ENCODE results near the gene SWT1.
"Not testable (repeated sequence)": the region's sequence is repeated elsewhere in the genome, so short reads cannot be mapped to it uniquely, and the experiment has no call there.

The SWT1 gene

DNA sequence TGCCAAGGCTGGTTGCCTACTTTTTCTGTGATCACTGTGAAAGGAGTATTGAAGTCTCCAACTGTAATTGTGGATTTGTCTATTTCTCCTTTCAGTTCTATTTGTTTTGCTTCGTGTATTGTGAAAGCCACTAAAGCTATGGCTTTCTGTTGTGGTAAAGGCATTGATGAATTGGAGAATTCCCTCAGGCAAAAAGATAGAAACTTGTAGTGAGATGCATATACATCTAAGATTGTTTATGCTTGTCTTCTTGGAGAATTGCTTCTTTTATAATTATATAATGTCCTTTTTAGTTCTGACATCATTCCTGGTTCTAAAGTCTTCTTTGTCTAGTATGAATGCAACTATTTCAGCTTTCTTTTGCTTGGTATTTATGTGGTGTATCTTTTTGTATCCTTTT is 36.8 kb downstream of the SWT1 start:
- DNase-seq (ENCODE audit: low read depth) = no peak

DNA sequence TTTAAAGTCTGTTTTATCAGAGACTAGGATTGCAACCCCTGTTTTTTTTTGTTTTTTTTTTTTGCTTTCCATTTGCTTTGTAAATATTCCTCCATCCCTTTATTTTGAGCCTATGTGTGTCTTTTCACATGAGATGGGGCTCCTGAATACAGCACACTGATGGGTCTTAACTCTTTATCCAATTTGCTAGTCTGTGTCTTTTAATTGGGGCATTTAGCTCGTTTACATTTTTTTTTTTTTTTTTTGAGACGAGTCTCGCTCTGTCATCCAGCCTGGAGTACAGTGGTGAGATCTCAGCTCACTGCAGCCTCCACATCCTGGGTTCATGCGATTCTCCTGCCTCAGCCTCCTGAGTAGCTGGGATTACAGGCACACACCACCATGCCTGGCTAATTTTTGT is 41.7 kb downstream of the SWT1 start:
- not testable (repeated sequence) for DNase-seq (ENCODE audit: low read depth)

DNA sequence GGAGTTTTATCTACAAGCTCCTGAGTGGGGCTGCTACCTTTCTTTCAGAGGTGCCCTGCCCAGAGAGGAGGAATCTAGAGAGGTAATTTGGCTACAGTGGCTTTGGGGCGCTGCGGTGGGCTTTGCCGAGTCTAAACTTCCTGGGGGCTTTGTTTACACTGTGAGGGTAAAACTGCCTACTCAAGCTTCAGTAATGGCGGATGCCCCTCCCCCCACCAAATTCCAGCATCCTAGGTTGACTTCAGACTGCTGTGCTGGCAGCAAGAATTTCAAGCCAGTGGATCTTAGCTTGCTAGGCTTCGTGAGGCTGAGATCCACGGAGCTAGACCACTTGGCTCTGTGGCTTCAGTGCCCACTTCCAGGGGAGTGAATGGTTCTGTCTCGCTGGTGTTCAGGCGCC is 43.9 kb downstream of the SWT1 start:
- DNase-seq (ENCODE audit: low read depth) = no peak

DNA sequence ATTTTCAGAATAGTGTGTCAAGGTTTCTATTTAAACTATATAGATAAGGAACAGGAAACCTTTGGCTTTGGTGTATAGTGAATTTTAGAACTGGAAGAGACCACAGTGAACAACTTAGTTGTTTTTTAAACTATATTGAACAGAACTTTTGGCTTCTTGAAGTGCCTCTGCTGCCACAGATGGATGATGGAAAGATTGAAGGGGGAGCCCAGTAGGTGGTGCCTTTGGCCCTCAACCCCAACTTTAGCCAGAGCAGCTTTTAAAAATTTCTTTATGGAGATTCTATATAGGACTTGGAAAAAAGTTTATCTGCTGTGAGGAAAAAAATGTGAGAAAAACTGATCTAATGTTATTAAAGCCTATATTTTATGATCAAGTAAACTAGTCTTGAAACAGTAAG is 50.2 kb downstream of the SWT1 start:
- no peak for DNase-seq (ENCODE audit: low read depth)

DNA sequence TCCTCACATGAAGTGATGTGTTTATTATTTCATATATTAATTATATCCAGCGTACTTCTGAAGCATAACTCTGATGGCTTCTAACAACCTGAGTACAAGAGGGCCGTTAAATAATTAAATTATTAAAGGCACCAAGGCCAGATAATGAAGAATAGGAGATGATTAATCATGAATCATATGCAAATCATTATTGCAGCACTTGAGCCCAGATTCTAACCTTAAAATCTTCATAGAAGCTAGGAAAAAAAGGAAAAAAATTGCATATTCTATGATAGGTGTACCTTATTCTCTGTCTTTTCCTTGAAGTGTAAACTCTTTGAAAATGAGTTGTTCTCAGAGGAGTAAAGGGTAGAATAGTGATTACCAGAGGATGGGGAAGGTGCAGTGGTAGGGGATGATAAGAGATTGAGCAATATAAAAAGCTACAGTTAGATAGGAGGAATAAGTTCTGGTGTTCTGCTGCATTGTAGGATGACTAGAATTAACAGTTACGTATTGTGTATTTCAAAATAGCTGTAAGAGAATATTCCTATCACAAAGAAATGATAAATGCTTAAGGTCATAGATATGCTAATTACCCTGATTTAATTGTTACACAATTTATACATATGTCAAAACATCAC is 51.1 kb downstream of the SWT1 start:
- DNase-seq (ENCODE audit: low read depth) = no peak

DNA sequence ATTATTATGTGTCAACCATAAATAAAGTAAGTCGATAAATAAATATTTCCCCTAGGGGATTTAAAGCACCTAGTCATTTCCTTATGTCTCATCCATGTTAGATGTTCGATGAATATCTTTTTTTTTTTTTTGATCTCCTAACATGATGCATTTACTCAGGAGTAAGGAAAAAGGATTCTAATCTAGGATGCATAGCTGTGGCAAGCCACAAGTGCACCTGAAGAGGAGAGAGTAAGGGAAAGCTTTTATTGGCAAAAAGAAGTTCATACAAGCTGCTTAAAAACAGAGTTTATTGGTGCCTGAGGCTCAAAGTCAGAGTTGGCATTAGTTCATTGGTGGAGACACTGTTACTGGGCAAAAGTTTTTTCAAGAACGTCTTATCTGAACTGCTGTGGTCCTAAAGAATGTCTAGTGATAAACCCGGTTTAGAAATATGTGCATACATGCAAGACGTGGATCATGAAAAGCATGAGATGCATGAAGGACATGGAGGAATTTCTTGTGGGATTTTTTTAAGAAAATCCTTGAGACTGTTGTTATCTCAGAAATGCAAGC is 51.7 kb downstream of the SWT1 start:
- no peak for DNase-seq (ENCODE audit: low read depth)

DNA sequence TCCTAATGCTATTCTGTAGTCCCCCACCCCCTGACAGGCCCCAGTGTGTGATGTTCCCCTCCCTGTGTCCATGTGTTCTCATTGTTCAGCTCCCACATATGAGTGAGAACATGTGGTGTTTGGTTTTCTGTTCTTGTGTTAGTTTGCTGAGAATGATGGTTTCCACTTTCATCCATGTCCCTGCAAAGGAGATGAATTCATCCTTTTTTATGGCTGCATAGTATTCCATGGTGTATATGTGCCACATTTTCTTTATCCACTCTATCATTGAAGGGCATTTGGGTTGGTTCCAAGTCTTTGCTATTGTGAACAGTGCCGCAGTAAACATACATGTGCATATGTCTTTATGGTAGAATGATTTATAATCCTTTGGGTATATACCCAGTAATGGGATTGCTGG is 52.4 kb downstream of the SWT1 start:
- DNase-seq (ENCODE audit: low read depth) = not testable (repeated sequence)

DNA sequence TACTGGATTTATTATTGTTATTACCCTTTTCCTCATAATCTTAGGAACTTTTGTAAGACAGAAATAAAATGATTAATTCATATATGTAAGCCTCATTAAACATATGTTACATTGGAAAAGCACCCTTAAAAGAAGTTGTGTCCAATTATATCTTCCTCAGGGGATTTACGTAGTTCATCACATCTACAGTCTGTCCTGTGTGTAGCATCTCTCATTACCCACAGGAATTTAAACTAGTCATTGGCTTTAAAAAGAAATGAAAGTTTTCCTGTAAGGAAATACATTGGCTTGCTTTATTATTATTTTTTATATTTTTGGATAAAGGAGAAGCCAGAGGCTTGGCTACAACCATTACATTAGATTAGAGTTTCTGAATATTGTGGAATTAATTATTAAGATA is 56.1 kb downstream of the SWT1 start:
- no peak for DNase-seq (ENCODE audit: low read depth)

DNA sequence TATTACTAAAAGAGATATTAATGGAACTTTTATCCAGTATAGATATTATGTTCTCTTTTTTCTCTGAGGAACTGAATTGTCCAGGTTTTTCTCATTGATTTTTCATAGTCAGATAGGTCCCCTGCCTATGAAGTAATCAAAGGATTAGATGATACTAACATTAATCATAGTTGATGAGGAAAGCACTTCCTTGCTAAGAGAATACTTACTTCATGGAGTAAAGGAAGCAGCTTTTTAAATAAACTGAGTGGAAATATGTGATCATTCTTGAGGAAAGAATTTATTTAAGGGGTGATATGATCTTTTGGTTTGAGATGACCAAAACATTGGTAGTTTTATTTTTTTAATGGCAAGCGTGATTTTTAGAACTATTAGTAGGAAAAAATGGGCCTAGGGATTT is 58.9 kb downstream of the SWT1 start:
- no peak for DNase-seq (ENCODE audit: low read depth)

DNA sequence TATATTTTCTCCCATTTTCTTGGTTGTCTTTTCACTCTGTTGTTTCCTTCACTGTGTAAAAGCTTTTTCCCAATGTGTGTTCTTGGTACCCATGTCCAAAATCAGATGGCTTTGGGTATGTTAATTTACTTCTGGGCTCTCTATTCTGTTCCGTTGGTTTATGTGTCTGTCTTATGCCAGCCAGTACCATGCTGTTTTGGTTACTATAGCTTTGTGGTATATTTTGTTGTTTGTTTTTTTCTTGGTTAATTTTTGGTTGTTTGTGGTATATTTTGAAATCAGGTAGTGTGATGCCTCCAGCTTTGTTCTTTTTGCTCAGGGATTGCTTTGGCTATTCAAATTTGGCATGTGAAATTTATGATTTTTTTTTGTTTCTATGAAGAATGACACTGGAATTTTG is 67.2 kb downstream of the SWT1 start:
- DNase-seq (ENCODE audit: low read depth) = no peak

DNA sequence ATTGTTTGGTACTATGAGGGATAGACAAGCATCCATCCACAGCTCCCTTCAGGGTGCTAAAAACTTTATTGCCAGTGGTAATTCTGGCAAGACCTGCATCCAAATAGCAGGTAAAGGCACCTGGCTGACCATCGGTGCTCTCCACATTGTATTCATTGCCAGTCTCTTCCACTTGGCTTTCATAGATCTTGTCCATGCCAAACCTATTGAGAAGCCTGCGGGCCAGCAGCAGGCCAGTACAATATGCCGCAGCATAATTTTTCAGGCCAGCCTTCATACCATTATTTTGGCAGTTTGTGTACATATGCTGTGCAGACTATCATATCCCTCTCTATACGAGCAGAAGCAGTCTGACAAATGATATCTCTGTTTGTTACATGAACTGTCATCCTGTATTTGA is 70.2 kb downstream of the SWT1 start:
- DNase-seq (ENCODE audit: low read depth) = no peak

DNA sequence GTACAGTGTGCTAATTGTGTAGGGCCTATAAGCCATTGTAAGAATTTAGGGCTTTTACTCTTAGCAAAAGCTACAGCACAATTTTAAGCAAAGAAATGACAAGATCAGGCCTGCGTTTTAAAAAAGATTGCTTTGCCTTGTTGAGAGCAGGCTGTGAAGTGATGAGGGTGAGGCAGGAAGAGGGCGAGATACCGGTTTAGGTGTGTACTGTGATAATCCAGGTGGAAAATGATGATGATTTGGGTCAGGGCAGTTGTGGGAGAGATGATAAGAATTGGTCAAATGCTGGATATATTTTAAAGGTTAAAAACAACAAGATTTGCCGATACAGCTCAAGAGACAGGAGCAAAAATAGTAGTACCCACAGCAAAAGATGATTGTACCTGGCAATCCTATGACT is 72.0 kb downstream of the SWT1 start:
- DNase-seq (ENCODE audit: low read depth) = no peak

DNA sequence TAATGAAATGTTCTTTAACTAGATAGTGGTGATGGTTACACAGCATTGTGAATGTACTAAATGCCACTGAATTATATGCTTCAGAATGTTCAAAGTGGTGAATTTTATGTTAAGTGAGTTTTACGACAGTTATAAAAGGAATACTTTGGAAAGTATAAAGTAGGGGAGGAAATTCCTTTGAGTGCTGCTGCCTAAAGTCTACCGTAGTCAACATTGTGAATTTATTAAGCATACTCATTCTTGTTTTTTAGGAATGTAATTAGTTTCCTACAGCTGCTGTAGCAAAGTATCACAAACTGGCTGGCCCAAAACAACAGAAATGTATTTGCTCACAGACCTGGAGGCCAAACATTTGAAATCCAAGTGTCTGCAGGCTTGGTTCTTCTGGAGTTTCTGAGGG is 73.0 kb downstream of the SWT1 start:
- no peak for DNase-seq (ENCODE audit: low read depth)

DNA sequence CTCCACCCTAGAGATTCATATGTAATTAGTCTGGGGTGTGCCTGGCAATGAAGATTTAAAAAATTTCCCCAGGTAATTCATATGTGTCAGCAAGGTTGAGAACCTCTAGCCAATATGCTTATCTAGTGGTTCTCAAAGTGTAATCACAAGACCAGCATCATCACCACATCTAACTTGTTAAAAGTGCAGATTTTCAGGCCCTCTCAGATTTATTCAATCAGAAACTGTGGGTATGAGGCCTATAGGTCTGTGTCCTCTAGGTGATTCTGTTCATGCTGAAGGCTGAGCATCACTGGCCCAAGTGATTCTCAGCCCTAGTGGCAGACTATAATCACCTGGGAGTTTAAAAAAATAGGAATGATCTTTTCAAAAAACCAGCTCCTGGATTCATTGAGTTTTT is 75.9 kb downstream of the SWT1 start:
- no peak for DNase-seq (ENCODE audit: low read depth)

DNA sequence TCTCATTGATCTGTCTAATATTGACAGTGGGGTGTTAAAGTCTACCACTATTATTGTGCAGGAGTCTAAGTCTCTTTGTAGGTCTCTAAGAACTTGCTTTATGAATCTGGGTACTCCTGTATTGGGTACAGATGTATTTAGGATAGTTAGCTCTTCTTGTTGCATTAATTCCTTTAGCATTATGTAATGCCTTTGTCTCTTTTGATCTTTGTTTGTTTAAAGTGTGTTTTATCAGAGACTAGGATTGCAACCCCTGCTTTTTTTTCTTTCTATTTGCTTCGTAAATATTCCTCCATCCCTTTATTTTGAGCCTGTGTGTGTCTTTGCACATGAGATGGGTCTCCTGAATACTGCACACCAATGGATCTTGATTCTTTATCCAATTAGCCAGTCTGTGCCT is 77.2 kb downstream of the SWT1 start:
- not testable (repeated sequence) for DNase-seq (ENCODE audit: low read depth)

DNA sequence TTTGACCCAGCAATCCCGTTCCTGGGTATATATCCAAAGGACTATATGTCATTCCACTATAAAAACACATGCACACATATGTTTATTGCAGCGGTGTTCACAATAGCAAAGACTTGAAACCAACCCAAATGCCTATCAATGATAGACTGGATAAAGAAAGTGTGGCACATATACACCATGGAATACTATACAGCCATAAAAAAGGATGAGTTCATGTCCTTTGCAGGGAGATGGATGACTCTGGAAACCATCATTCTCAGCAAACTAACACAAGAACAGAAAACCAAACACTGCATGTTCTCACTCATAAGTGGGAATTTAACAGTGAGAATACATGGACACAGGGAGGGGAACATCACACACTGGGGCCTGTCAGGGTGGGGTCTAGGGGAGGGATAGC is 80.2 kb downstream of the SWT1 start:
- not testable (repeated sequence) for DNase-seq (ENCODE audit: low read depth)

DNA sequence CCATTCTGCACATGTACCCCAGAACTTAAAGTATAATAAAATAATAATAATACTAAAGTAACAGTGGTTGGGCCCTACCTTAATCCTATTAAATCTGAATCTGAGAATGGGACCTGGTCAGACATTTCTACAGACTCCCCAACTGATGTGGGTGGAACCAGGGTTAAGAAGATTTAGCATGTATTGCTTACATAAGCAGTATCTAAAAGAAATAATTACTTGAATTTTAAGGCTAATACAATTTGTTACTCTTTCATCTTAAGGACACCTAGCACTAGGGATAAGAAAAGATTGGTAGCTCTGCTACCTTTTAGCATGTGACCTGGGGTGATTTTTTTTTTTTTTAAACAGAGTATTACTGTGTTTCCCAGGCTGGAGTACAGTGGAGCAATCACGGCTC is 80.7 kb downstream of the SWT1 start:
- DNase-seq (ENCODE audit: low read depth) = no peak

DNA sequence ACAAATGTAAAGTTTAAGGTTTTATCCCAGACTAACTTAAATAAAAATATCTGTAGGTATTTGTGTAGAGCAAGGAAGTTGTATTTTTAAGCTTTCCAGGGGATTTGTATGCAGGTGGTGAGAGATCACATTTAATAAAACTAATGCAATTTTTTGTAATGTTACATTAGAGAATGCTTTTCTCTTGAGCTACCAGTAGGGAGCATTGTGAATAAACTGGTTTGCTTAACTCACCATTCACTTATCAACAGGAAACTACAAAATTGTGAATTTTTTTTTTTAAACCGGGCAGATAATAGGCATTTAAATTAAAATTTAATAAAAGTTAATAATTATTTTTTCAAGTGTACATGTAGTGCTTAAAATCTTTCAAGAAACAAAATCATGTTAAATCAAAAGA is 81.5 kb downstream of the SWT1 start:
- no peak for DNase-seq (ENCODE audit: low read depth)

DNA sequence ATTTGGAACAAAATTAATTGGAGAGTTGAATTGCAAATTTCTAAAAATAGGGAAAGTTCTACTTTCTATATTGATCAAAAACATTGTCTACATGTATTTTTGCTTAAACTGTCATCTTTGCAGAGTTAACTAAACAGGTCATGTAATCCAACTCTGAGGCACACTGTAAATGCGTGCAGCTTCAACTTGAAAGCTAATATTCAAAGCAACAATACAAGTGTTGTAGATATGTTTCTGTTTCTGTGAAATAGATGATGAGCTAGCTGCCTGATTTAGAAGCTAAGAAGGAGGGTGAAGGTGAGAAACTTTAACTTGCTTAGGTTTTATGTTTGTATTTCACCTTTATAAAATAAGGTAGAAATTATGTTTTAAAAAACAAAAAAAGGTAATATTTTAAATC is 82.9 kb downstream of the SWT1 start:
- DNase-seq (ENCODE audit: low read depth) = no peak

DNA sequence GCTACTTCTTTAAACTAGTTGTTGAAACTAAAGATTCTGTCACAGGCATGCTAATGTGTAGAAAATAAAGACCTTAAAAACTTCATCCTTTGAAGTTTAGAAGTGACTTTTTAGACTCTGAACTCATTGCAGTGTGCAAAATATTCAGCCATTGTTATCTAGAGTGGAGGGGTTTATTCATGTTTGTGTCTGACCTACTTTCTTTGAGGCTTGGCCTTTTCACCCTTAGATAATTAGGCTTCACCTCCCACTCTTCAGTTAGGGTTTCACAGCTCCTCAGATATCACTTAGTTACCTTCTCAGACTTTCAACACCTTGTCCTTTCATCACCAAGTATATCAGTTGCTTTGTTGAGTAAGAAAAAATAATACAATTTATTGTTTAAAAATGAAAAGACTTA is 84.2 kb downstream of the SWT1 start:
- no peak for DNase-seq (ENCODE audit: low read depth)

DNA sequence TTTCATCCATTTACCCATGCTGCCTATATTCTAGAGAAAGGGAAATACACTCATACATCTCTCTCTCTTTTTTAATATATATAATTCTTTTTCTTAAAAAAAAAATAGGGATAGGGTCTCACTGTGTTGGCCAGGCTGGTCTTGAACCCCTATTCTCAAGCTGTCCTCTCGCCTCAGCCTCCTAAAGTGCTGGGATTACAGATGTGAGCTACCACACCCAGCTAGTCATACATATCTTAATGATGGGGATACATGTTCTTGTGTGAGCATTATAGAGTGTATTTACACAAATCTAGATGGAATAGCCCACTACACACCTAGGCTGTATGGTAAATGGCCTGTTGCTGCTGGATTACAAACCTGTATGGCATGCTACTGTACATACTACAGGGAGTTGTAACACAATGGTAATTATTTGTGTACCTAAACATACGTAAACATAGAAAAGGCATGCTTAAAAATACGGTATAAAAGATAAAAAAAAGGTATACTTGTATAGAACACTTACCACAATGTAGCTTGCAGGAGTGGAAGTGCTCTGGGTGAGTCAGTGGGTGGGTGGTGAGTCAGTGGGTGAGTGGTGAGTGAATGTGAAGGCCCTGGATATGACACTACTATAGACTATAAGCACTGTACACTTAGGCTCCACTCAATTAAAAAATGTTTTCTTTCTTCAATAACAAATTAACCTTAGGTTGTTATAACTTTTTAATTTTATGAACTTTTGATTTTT is 87.2 kb downstream of the SWT1 start:
- no peak for DNase-seq (ENCODE audit: low read depth)

DNA sequence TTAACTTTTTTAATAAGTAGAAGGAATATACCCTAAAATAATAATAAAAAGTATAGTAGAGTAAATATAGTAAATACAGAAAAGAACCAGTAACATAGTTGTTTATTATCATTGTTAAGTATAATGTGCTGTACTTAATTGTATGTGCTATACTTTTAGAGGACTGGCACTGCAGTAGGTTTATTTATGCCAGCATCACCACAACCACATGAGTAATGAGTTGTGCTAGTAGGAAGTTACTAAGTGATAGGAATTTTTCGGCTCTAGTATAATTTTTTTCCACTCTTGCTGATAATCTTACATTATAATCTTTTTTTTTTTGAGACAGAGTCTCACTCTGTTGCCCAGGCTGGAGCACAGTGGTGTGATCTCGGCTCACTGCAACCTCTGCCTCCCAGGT is 88.5 kb downstream of the SWT1 start:
- DNase-seq (ENCODE audit: low read depth) = no peak

DNA sequence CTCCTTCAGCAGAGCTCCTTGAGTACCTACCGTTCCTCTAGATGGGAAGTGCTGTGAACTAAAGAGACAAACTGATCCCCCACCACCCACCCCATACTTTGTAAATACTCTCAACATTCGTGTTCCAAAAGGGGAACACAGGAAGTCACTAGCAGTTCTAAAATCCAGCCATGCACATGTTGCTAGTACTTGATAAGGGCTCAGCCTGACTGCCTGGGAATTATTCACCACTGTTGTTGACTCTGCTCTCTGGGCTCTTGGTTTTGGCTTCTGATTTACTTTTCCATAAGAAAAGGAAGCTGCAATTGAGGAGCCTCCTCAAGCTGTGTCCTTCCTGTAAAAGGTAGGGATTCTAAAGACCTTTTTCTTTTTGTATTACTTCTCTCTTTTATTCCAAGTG is 92.6 kb downstream of the SWT1 start:
- no peak for DNase-seq (ENCODE audit: low read depth)

DNA sequence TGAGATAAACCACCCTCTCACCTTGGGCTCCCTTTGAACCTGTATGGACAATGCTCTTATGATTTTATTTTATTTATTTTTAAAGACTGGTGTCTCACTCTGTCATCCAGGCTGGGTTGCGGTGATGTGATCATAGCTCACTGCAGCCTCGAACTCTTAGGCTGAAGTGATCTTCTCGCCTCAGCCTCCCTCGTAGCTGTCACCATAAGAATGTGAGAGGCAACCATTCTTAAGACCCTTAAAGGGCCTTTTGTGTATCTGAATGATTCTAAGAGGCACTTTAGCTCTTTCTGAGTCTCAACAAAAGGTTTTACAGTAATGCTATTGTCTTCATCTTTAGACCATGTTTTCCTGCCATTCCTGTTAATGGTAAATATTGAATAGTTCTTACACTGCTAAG is 93.1 kb downstream of the SWT1 start:
- no peak for DNase-seq (ENCODE audit: low read depth)

All from stimulated activated CD8-positive, alpha-beta memory T cell treated with anti-CD3 and anti-CD28 coated beads, Interleukin-15, amount 100 ng/mL, for 24 hours (primary cell).